GM13976 (cell line): ENCODE measurements around the gene RALGDS.

ENCODE experiments used
- DNase-seq: peaks from one replicate; pipeline ENCODE4 v3.0.0; 2012; ENCODE audit warnings: low spot score
- CTCF ChIP-seq: IDR thresholded peaks from 2 replicates; pipeline ENCODE4 v1.5.1; 2012; ENCODE audit warnings: borderline replicate concordance, mild to moderate bottlenecking; ENCODE audit not compliant: insufficient read depth; ENCODE audit errors: extremely low read depth, missing control alignments, control extremely low read depth
- in situ Hi-C: fragments of 300-500 bp; cut with MboI; formaldehyde crosslinking; loops from one replicate; pipeline ENCODE4 v1.12.0; 2022; ENCODE audit warnings: low sequenced_read_pairs, mixed read lengths, inconsistent platforms; ENCODE audit not compliant: unreplicated experiment

Gene RALGDS

GRCh38 chr9:133134388-133135145 lies 13.5 kb upstream of the RALGDS start:
- in situ Hi-C loops = no loop called here
- no peak for DNase-seq
- TF ChIP-seq CTCF = no peak

DNA sequence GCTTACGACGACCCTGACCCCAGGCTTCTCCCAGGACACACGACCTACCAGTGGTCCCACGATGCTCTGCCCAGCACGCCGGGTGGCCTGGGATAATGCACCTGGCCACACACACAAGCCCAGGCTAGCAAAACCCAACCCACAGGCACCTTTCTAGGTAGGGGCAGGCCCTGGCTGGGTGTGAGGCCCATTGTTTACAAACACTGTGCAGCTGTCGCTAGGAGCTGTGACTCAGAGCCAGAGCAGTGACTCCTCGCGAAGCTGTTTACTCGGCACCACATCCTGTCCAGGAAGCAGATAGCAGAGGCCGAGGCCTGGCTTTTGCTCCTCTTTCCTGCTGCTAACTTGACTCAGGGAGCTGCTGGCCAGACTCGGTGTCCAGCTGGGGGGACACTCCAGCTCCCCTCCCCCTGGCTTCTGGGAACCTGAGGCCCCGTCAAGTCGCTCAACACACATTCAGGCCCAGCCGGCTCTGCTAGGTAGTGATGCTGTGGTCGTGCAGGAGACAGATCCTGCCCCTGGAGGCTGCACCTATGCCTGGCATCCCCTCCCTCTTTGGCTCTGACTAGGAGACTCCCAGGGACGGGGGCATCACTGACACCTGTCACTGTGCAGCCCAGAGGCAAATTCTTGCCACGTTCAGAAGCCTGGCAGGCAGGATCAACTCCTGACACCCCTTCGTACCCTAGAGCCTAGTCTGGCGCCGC lies 12.8 kb upstream of the RALGDS start:
- peak; percentile 96 for DNase-seq
- in situ Hi-C loops = no loop called here
- no peak for TF ChIP-seq CTCF

DNA sequence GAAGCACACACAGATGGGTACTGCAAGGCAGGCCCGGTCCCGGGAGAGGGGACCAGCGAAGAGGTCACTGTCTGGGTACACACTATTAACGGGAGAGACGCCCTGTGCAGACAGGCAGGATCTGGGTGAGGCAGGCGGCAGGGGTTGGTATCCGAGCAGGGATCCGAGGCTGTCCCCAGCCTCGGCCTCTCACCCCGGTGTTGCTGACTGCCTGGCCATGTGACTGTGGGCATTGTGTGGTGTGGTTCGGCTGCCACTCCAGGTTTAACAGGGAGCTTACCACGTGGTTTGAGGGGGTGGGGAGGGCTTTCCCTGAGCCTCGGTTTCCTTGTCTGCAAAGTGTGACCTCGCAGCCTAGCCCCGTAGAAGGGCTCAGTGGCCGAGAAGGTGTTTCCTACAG lies 11.1 kb upstream of the RALGDS start:
- no peak for TF ChIP-seq CTCF
- in situ Hi-C loops = no loop called here
- no peak for DNase-seq

GRCh38 chr9:133131506-133131905 lies 10.5 kb upstream of the RALGDS start:
- in situ Hi-C loops = no loop called here
- no peak for DNase-seq
- no peak for TF ChIP-seq CTCF

DNA sequence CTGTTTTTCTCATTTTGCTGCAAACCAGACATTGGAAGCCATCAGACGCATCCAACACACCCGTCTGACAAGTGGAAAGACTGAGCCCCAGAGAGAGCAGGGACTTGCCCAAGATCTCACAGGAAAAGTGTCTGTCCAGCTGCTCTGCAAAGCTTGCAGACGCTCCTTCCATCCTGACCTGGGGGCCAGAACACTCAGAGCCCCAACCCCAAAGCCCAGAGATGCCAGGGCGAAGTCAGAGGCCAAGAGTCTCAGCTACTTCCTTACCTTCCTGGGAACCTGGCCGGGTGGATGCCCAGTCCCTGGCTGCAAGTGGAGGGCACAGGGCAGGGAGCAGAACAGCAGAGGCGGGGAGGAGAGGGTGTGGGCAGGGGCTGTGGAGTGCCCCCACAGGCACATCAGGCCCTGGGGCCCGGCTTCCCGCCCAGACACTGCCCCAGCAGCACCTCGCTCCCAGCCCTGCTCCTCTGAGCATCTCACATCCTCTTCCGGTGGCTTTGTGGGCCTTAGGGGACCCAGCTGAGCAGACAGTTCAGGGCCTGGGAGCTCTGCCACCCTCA lies 9.7 kb upstream of the RALGDS start:
- no peak for TF ChIP-seq CTCF
- peak; percentile 82 for DNase-seq
- in situ Hi-C loops = no loop called here

DNA sequence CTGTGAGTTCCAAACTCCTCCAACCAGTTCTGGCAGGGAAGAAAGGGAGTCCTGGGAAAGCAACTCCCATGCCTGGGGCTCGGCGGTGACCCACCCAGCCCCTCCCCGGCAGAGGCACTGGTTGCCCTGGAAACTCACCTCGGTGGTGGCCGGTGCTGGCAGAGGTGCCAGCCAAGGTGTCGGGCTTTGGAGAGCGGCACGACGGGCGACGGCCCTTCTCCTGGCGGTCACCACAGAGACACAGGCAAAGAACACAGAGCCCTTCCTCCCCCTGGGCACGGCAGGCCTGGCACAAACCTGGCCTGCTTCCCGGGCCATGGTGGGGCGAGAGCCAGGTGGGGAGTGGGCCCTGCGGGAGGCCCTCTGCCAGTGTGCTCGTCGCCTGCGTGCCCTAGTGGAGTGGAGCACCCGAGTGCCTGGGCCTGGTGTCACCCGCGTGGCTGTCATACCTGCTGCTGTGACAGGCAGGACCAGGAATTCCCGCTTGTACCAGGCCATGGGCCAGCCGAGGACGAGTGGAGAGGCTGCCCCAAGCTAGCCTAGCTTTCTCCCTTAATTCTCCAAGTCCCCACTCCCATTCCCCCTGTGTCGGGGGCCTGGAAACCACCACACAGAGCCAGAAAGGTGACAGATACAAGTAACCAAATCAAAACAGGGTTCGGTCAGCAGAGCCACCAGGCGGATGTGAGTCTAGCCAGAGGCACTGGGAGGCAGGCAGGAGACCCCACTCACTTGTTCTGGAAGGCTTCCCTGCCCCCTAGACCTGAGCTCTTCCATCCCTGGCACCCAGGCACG lies 8.2 kb upstream of the RALGDS start:
- TF ChIP-seq CTCF = no peak
- no peak for DNase-seq
- in situ Hi-C loops = no loop called here
